GM12878 (cell line): ENCODE results near the gene ZNHIT1. TPM values are rescaled to one million over a fixed set of nuclear protein-coding genes. Genes with fewer than 3 reads are reported as not detected.

ENCODE experiments used
- ATAC-seq: fragments of 200-7000 bp; cut with Tn5 transposase; 3 replicates; pipeline ENCODE4 v1.9.1; 2020; ENCODE audit warnings: mild to moderate bottlenecking, moderate library complexity
- BruUV-seq: library from RNA; stranded (reverse); fragments of 400-500 nt; replicated peaks from 2 replicates; lab custom pipeline; 2021; lab: Mats Ljungman, UMichigan
- CTCF ChIA-PET: fragments of 300-600 bp; sonication (Branson Sonifier 250); formaldehyde crosslinking; extraction: SDS; loops from one replicate; lab custom pipeline; 2021; ENCODE audit warnings: inconsistent platforms; lab: Yijun Ruan, JAX
- POLR2A ChIA-PET: fragments of 350-600 bp; formaldehyde crosslinking; extraction: SDS; loops from one replicate; lab custom pipeline; 2021; ENCODE audit warnings: inconsistent platforms; lab: Charles Lee
- RAD21 ChIA-PET: fragments of 300-600 bp; sonication (Branson Sonifier 250); formaldehyde crosslinking; loops from one replicate; lab custom pipeline; 2023; ENCODE audit warnings: antibody characterized with exemption; ENCODE audit not compliant: unreplicated experiment; lab: Charles Lee
- SMC1A ChIA-PET: fragments of 300-600 bp; sonication (Branson Sonifier 250); formaldehyde crosslinking; loops from one replicate; lab custom pipeline; 2023; ENCODE audit not compliant: unreplicated experiment, uncharacterized antibody; lab: Charles Lee
- DNase-seq: peaks from one replicate; pipeline ENCODE4 v3.0.0-alpha.2; 2011; ENCODE audit warnings: low read depth, low spot score
- FAIRE-seq: peaks from 3 replicates; lab custom pipeline; 2011; peaks lifted over from hg19 to GRCh38; lab: Jason Lieb, UNC
- H2AFZ ChIP-seq: 2 replicates; pipeline ENCODE4 v1.6.0; 2011; ENCODE audit warnings: low read depth, low read length, control low read depth; ENCODE audit not compliant: control insufficient read depth
- H3K27ac ChIP-seq: 2 replicates; pipeline ENCODE4 v1.5.1; 2011; ENCODE audit warnings: control low read depth; ENCODE audit not compliant: control insufficient read depth, insufficient read depth
- H3K27me3 ChIP-seq, 2 experiments: replicated peaks in 1 of 2; 2 replicates each; pipeline versions ENCODE4 v1.6.0 to v1.6.1; 2011; ENCODE audit warnings: low read length in 1 of 2; ENCODE audit not compliant: control insufficient read depth in 2 of 2, insufficient read depth in 2 of 2
- H3K36me3 ChIP-seq, 2 experiments: 2 replicates each; pipeline ENCODE4 v1.5.1; 2011; ENCODE audit warnings: low read length in 1 of 2; ENCODE audit not compliant: control insufficient read depth in 2 of 2, insufficient read depth in 2 of 2
- H3K4me1 ChIP-seq: 2 replicates; pipeline ENCODE4 v1.6.1; 2011; ENCODE audit warnings: mild to moderate bottlenecking, low read length, moderate library complexity, mixed read lengths; ENCODE audit not compliant: control insufficient read depth, insufficient read depth
- H3K4me2 ChIP-seq: 2 replicates; pipeline ENCODE4 v1.6.0; 2011; ENCODE audit warnings: control low read depth; ENCODE audit not compliant: control insufficient read depth, insufficient read depth
- H3K4me3 ChIP-seq: fragments of 200-600 bp; sonication (generic); 2 replicates; pipeline ENCODE4 v1.5.1; 2016
- H3K79me2 ChIP-seq: 2 replicates; pipeline ENCODE4 v1.6.0; 2011; ENCODE audit warnings: low read length; ENCODE audit not compliant: control insufficient read depth, insufficient read depth
- H3K9ac ChIP-seq: 2 replicates; pipeline ENCODE4 v1.8.0; 2011; ENCODE audit warnings: low read length, control low read depth, mixed read lengths; ENCODE audit not compliant: control insufficient read depth, insufficient read depth
- H3K9me3 ChIP-seq: replicated peaks from 3 replicates; pipeline ENCODE4 v1.5.1; 2011; ENCODE audit warnings: mild to moderate bottlenecking, low read length; ENCODE audit not compliant: control insufficient read depth, insufficient read depth
- H4K20me1 ChIP-seq: 2 replicates; pipeline ENCODE4 v1.6.0; 2011; ENCODE audit not compliant: control insufficient read depth, insufficient read depth
- NR2C2 ChIP-seq: IDR thresholded peaks from 2 replicates; pipeline ENCODE4 v1.6.1; 2011; ENCODE audit warnings: borderline replicate concordance, low read depth; ENCODE audit not compliant: control insufficient read depth, insufficient read length
- REST ChIP-seq: IDR thresholded peaks from 2 replicates; pipeline ENCODE4 v1.6.1; 2012; ENCODE audit warnings: mild to moderate bottlenecking, low read depth, low read length
- YY1 ChIP-seq: IDR thresholded peaks from 2 replicates; pipeline ENCODE4 v1.6.1; 2011; ENCODE audit warnings: low read depth, mild to moderate bottlenecking, low read length
- WGBS: methylation state at CpG from one replicate; pipeline ENCODE4 v1.1.6; 2016; ENCODE audit warnings: low lambda C conversion rate; ENCODE audit not compliant: insufficient replicate concordance, insufficient coverage; ENCODE audit errors: missing lambda C conversion rate; 5-methylcytosine and 5-hydroxymethylcytosine counted together
- in situ Hi-C: fragments of 300-500 bp; cut with MboI; formaldehyde crosslinking; loops from 9 replicates; pipeline ENCODE4 v1.14.3; 2018; ENCODE audit warnings: mixed read lengths
- intact Hi-C: fragments of 100-400 bp; cut with micrococcal nuclease; formaldehyde crosslinking; loops from one replicate; pipeline ENCODE4 v1.14.2; 2022; ENCODE audit not compliant: unreplicated experiment
- polyA plus RNA-seq, 11 experiments: library from polyadenylated mRNA; depleted of rRNA in 4 of 11; unstranded in 6 of 11; stranded (reverse) in 5 of 11; fragments of >200 nt; fragmentation: Nextera tagmentation in 4 of 11; fragmentation: Illumina TruSeq in 1 of 11; extraction: Ambion mirVana in 4 of 11; extraction: Trizol in 1 of 11; gene quantifications; 1 replicate in 1 of 11; 2 replicates in 10 of 11; pipeline versions ENCODE4 v1.2.1 to v1.2.3, GENCODE V29; 2011 to 2016; ENCODE audit warnings: inconsistent platforms in 2 of 11, missing spikeins in 2 of 11, low read depth in 1 of 11
- total RNA-seq, 4 experiments: library from RNA; depleted of rRNA in 3 of 4; stranded (reverse); fragments of >200 nt in 3 of 4; fragmentation: Illumina TruSeq in 1 of 4; extraction: Trizol in 1 of 4; gene quantifications; 2 replicates each; pipeline versions ENCODE4 v1.2.1 to v1.2.3, GENCODE V29; 2013 to 2021

ZNHIT1 gene
- total and polyA plus RNA-seq, 10 of the 15 experiments (the other 5 are each of a cell fraction or from before 2014, with no cell fraction given), result 3.8 to 79.2 (median 44.5) TPM

- TF ChIP-seq REST, result no peak
- TF ChIP-seq YY1, result no peak
- no peak for TF ChIP-seq NR2C2
- Histone ChIP-seq H3K9ac (no peak overlapping the region), H4K20me1 (no peaks in the 10 kb centered on the region), H3K4me2 (no peak overlapping the region), H3K79me2 (peaks cover 21% of the 10 kb centered on the region), H3K9me3 (no peaks in the 10 kb centered on the region), H3K36me3 (peaks cover 7 to 14% of the 10 kb centered on the region in 2 experiments; a peak in 3 of 4 replicates), H3K4me3 (no peak overlapping the region), H3K27me3 (no peaks in the 10 kb centered on the region), H3K27ac (no peak overlapping the region), H3K4me1 (peaks cover 6% of the 10 kb centered on the region), H2AFZ (no peak overlapping the region)
- in situ Hi-C loops, result no loop called here
- WGBS, result 93% methylated on average over 12 of the region's 12 CpGs
- ChIA-PET CTCF (interaction anchor here (5.3 kb wide), 1 partner anchor 97 kb away, joined by 74 read pairs; no protein-coding TSS in a partner anchor), RAD21 (interaction anchor here (0.7 to 0.9 kb wide), 2 partner anchors 50 to 97 kb away, joined by 4 to 5 read pairs; no protein-coding TSS in a partner anchor), SMC1A (interaction anchor here (1.4 kb wide), 1 partner anchor 23 kb away, joined by 3 read pairs; the partner anchor contains the start of gene ZNHIT1), POLR2A (no interaction called here)
- intact Hi-C loops, result no loop called here
- no TSS peak for BruUV-seq
- ATAC-seq (no peak), DNase-seq (no peak), FAIRE-seq (no peak)
Observed at GRCh38 chr7:101241015-101241363, 23.0 kb downstream of the ZNHIT1 start.
